Thymus (tissue), 11 donors: ENCODE measurements around the gene CCDC24. TPM values are rescaled to one million over a fixed set of nuclear protein-coding genes. Genes with fewer than 3 reads are reported as not detected.
A peak's percentile ranks its signal among the peaks of the same experiment; 100 is the strongest.

Experiments
- DNase-seq, 9 donors: peaks; one replicate each; pipeline ENCODE4 v3.0.0-alpha.2; 2013; ENCODE audit warnings: low spot score in 9 of 9, low read depth in 6 of 9, missing footprints in 1 of 9
- H3K27ac ChIP-seq, 2 donors: one replicate each; pipeline ENCODE4 v1.5.1; 2013; ENCODE audit warnings: control low read depth in 1 of 2, low read depth in 1 of 2, low read length in 1 of 2, mild to moderate bottlenecking in 1 of 2, moderate library complexity in 1 of 2
- H3K27me3 ChIP-seq, 2 donors: one replicate each; pipeline ENCODE4 v1.5.1; 2013; ENCODE audit warnings: low read length in 1 of 2; ENCODE audit not compliant: control insufficient read depth in 2 of 2, insufficient read depth in 1 of 2
- H3K36me3 ChIP-seq, 2 donors: one replicate each; pipeline ENCODE4 v1.5.1; 2013; ENCODE audit warnings: low read length in 1 of 2, mild to moderate bottlenecking in 1 of 2, moderate library complexity in 1 of 2; ENCODE audit not compliant: control insufficient read depth in 2 of 2, insufficient read depth in 2 of 2
- H3K4me1 ChIP-seq, 2 donors: one replicate each; pipeline ENCODE4 v1.5.1; 2013; ENCODE audit warnings: low read length in 2 of 2; ENCODE audit not compliant: control insufficient read depth in 2 of 2, insufficient read depth in 2 of 2
- H3K4me3 ChIP-seq, 2 donors: one replicate each; pipeline ENCODE4 v1.5.1; 2013; ENCODE audit warnings: low read length in 2 of 2, control low read depth in 1 of 2, mild to moderate bottlenecking in 1 of 2
- H3K9me3 ChIP-seq, 2 donors: one replicate each; pipeline ENCODE4 v1.5.1; 2013; ENCODE audit warnings: low read length in 1 of 2, mild to moderate bottlenecking in 1 of 2; ENCODE audit not compliant: control insufficient read depth in 2 of 2, insufficient read depth in 1 of 2
- WGBS: extraction: QIAGEN DNeasy Blood & Tissue Kit; methylation state at CpG from one replicate; pipeline ENCODE4 v1.1.7; 2013; 5-methylcytosine and 5-hydroxymethylcytosine counted together
- polyA plus RNA-seq: library from polyadenylated mRNA; stranded (reverse); fragments of 200-250 nt; gene quantifications from one replicate; pipeline ENCODE4 v1.2.3, GENCODE V29; 2013
- total RNA-seq: library from RNA; stranded (reverse); fragments of 120-200 nt; gene quantifications from one replicate; pipeline ENCODE4 v1.2.4, GENCODE V29; 2013
- donor health status: healthy.

CCDC24 gene
- total and polyA plus RNA-seq, 2 donors: 2.1 to 11.1 TPM

GRCh38 chr1:43961692-43962091, 29.7 kb upstream of the CCDC24 start:
- Histone ChIP-seq H3K27ac (no peak overlapping the region), H3K27me3 (no peaks in the 10 kb centered on the region), H3K4me1 (no peaks in the 10 kb centered on the region), H3K9me3 (no peaks in the 10 kb centered on the region), H3K36me3 (peaks cover 25 to 27% of the 10 kb centered on the region in 2 donors), H3K4me3 (no peak overlapping the region)
- no peak for DNase-seq
- WGBS: 95% methylated on average over 3 of the region's 3 CpGs

DNA sequence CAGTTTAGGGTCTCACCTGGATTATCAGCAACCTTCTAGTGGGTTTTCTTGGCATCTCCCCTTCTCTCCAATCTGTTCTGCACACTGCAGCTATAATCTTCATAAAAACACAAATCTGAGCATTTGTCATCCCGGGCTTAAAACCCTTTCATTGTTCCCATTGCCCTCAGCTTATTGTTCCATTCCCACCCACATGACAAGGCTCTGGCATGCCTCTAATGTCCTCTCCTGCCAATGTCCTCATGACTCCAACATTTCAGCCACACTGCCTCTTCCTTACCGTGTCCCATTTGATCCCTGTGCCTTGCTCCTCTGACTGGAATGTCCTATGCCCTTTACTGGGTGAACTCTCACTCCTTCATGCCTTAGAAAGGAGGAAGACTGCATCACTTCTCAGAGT, 29.1 kb upstream of the CCDC24 start:
- DNase-seq: no peak
- 94% methylated on average over 2 of the region's 2 CpGs for WGBS
- no peak overlapping the region for H3K4me3 ChIP-seq
- H3K27me3 ChIP-seq: no peaks in the 10 kb centered on the region
- H3K36me3 ChIP-seq: peaks cover 22 to 27% of the 10 kb centered on the region in 2 donors
- H3K27ac ChIP-seq: no peak overlapping the region
- H3K9me3 ChIP-seq: no peaks in the 10 kb centered on the region
- no peaks in the 10 kb centered on the region for H3K4me1 ChIP-seq

DNA sequence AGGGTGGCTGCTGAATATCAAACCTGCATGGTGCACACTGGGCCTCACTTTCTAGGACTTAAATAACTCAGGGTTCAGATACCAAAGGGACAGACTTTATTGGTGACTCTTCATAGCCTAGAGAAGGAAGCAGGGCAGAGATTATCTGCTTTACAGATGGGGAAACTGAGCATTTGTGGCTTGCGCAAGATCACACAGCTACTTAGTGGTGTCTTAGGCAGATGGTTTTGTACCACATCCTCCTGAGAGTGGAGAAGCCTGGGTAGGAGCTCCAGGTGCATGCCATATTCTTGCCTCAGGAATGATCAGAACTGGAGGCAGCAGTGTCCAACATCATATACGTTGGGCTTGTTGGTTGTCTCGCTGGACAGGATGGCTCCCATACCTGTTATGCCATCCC, 28.4 kb upstream of the CCDC24 start:
- Histone ChIP-seq H3K4me1 (no peaks in the 10 kb centered on the region), H3K36me3 (peaks cover 16 to 23% of the 10 kb centered on the region in 2 donors), H3K9me3 (no peaks in the 10 kb centered on the region), H3K4me3 (no peak overlapping the region), H3K27ac (no peak overlapping the region), H3K27me3 (no peaks in the 10 kb centered on the region)
- no peak for DNase-seq
- 86% methylated on average over 3 of the region's 3 CpGs for WGBS

- peaks cover 10 to 16% of the 10 kb centered on the region in 2 donors for H3K36me3 ChIP-seq
- H3K4me1 ChIP-seq: no peaks in the 10 kb centered on the region
- no peak overlapping the region for H3K4me3 ChIP-seq
- DNase-seq: no peak
- WGBS: 98% methylated on average over 5 of the region's 5 CpGs
- no peaks in the 10 kb centered on the region for H3K9me3 ChIP-seq
- H3K27me3 ChIP-seq: no peaks in the 10 kb centered on the region
- H3K27ac ChIP-seq: no peak overlapping the region
Measured at GRCh38 chr1:43963890-43964289, 27.5 kb upstream of the CCDC24 start.

DNA sequence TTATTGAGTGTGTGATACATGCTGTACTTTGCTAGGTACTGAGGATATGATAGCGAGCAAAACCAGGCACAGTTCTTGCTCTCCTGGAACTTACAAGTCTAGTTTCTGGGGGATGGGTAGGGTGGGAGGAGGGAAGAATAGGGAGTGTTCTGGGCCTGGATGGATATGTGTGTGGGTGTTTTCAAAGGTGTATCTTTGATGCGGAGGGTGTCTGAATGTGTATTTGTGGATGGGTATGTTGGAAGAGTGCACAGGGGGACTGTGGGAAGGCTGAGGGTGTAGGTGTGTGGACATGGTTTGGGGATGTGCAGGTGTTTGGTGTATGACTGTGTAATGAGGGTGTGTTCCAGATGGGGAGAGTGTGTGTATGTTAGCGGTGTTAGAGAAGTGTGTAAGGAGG, 26.1 kb upstream of the CCDC24 start:
- H3K36me3 ChIP-seq: peaks cover 4 to 15% of the 10 kb centered on the region in 2 donors

DNA sequence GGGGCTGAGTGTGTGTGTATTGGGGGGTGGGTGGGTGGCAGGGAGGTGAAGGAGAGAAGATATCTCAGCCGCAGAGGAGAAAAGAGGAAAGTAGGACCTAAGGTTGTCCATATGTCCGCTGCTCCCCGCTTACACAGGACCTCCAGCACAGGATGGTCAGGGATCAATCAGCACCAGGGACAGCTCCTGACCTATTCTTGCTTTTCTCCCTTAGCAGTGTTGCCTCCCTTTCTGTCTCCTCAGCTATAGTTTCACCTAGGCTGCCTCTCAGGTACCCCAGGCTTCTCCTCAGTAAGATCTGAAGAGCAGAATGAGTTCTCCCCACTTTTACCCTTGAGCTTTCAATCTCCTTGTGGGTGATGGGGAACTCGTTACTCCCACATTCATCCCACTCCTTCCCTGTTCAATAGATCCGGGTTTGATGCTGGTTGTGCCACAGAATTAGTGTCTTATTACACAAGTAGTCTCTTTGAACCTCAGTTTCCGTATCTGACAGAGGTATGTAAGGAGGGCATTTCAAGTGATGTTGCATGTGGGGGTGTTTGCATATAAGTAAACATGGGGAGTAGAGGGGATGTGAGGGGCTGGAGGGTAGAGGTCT, 23.0 kb upstream of the CCDC24 start:
- peaks cover 0 to 9% of the 10 kb centered on the region in 2 donors for H3K36me3 ChIP-seq
- peaks cover 7 to 14% of the 10 kb centered on the region in 2 donors for H3K4me1 ChIP-seq
- 99% methylated on average over 6 of the region's 6 CpGs for WGBS
- no peaks in the 10 kb centered on the region for H3K9me3 ChIP-seq
- no peaks in the 10 kb centered on the region for H3K27me3 ChIP-seq
- DNase-seq: peak in 3 of 9 donors; percentile 44 to 59 (median 47)
- no peak overlapping the region for H3K4me3 ChIP-seq
- H3K27ac ChIP-seq: no peak overlapping the region

More for the DNA sequence above, 26.1 kb upstream of the CCDC24 start:
- 90% methylated on average over 3 of the region's 3 CpGs for WGBS
- Histone ChIP-seq H3K4me3 (no peak overlapping the region), H3K27me3 (no peaks in the 10 kb centered on the region), H3K27ac (no peak overlapping the region), H3K4me1 (peaks cover 4 to 7% of the 10 kb centered on the region in 2 donors), H3K9me3 (no peaks in the 10 kb centered on the region)
- DNase-seq: no peak

GRCh38 chr1:43969416-43969745, 22.0 kb upstream of the CCDC24 start:
- 66% methylated on average over 7 of the region's 7 CpGs for WGBS
- no peaks in the 10 kb centered on the region for H3K27me3 ChIP-seq
- no peak for DNase-seq
- peaks cover 10 to 21% of the 10 kb centered on the region in 2 donors for H3K4me1 ChIP-seq
- H3K27ac ChIP-seq: no peak overlapping the region
- peak overlapping the region in 1 of 2 donors; percentile 61 for H3K4me3 ChIP-seq
- H3K36me3 ChIP-seq: peaks cover 0 to 9% of the 10 kb centered on the region in 2 donors
- no peaks in the 10 kb centered on the region for H3K9me3 ChIP-seq

GRCh38 chr1:43969746-43970466, 21.5 kb upstream of the CCDC24 start, which contains the start of gene DPH2:
Gene DPH2, plus strand, starts transcription at chr1:43970010. Its CDS starts 166 bp downstream, at chr1:43970176.
- peak; percentile 85 to 97 (median 91) for DNase-seq
- H3K27me3 ChIP-seq: no peaks in the 10 kb centered on the region
- H3K4me3 ChIP-seq: peak within 1 kb of the TSS; percentile 61 to 86
- 1% methylated on average over 47 of the region's 47 CpGs for WGBS
- H3K9me3 ChIP-seq: no peaks in the 10 kb centered on the region
- H3K4me1 ChIP-seq: peaks cover 10 to 22% of the 10 kb centered on the region in 2 donors
- H3K27ac ChIP-seq: no peak within 1 kb of the TSS
- H3K36me3 ChIP-seq: peaks cover 0 to 7% of the 10 kb centered on the region in 2 donors

GRCh38 chr1:43970502-43970901, 20.9 kb upstream of the CCDC24 start:
- Histone ChIP-seq H3K27me3 (no peaks in the 10 kb centered on the region), H3K36me3 (peaks cover 0 to 7% of the 10 kb centered on the region in 2 donors), H3K9me3 (no peaks in the 10 kb centered on the region), H3K4me3 (peak overlapping the region; percentile 61 to 86), H3K4me1 (peaks cover 10 to 25% of the 10 kb centered on the region in 2 donors), H3K27ac (no peak overlapping the region)
- DNase-seq: no peak
- 72% methylated on average over 5 of the region's 5 CpGs for WGBS
